Astrocyte of the spinal cord (primary cell): ENCODE measurements around the gene MUS81.

Source experiments
- DNase-seq: peaks from one replicate; pipeline ENCODE4 v3.0.0; 2011; ENCODE audit warnings: low read depth, low spot score
- H3K4me3 ChIP-seq: 2 replicates; pipeline ENCODE4 v1.5.1; 2011; ENCODE audit warnings: low read depth, mild to moderate bottlenecking, low read length, moderate library complexity
- in situ Hi-C: cut with HindIII; loops from 2 replicates; pipeline ENCODE4 v1.10.0; 2017; ENCODE audit warnings: low sequenced_read_pairs
- TF ChIP-seq, protein P1 (sequence below): IDR thresholded peaks from 2 replicates; pipeline ENCODE4 v1.5.1; 2012; ENCODE audit warnings: low read depth, mild to moderate bottlenecking, low read length, inconsistent platforms

MUS81 gene

DNA sequence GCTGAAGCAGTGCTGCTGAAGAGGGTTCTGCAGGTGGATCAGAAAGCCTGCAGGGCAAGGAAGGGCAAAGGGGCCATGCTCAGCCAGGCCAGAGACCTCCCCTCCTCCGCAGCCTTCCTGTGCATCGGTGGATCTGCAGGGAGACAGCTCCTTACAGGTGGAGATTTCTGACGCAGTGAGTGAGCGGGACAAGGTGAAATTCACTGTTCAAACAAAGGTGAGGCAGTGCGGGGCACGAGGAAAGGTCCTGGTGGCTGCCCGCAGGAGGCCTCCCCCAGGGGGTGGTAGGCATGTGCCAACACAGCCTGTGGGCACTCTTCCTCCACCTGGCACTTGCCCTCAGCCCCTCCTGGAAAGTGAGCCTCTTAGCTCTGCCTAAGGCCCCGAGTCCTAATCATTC, 10.9 kb upstream of the MUS81 start:
- no peak overlapping the region for H3K4me3 ChIP-seq
- in situ Hi-C loops, result no loop called here

GRCh38 chr11:65849771-65850216, 10.4 kb upstream of the MUS81 start:
- in situ Hi-C loops, result no loop called here
- H3K4me3 ChIP-seq, result no peak overlapping the region
- no peak for DNase-seq
- TF ChIP-seq, protein P1, sequence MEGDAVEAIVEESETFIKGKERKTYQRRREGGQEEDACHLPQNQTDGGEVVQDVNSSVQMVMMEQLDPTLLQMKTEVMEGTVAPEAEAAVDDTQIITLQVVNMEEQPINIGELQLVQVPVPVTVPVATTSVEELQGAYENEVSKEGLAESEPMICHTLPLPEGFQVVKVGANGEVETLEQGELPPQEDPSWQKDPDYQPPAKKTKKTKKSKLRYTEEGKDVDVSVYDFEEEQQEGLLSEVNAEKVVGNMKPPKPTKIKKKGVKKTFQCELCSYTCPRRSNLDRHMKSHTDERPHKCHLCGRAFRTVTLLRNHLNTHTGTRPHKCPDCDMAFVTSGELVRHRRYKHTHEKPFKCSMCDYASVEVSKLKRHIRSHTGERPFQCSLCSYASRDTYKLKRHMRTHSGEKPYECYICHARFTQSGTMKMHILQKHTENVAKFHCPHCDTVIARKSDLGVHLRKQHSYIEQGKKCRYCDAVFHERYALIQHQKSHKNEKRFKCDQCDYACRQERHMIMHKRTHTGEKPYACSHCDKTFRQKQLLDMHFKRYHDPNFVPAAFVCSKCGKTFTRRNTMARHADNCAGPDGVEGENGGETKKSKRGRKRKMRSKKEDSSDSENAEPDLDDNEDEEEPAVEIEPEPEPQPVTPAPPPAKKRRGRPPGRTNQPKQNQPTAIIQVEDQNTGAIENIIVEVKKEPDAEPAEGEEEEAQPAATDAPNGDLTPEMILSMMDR, result no peak

More for the DNA sequence above, 10.9 kb upstream of the MUS81 start:
- no peak for DNase-seq
- TF ChIP-seq, protein P1, result no peak

GRCh38 chr11:65850217-65851082, 9.8 kb upstream of the MUS81 start:
- in situ Hi-C loops, result no loop called here
- TF ChIP-seq, protein P1, result no peak
- H3K4me3 ChIP-seq, result no peak overlapping the region
- DNase-seq, result no peak

DNA sequence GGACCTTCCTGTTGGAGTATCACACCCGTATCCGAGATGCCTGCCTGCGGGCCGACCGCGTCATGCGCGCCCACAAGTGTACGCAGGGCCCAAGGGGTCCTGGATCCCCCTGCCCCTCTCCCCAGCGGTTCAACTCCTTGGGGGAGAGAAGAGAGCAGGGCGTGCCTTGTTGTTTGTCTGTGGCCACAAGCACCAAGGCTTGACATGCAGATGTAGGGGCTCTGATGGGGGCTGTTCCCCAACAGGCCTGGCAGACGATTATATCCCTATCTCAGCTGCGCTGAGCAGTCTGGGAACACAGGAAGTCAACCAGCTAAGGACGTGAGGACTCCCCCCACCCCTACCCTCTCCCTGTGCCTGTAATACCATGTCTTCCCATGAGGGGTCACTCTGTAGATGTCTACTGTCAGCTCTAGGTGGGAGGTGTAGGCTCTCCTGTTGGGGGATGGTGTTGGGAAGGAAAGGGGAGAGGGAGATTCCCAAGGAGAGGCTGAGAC, 9.1 kb upstream of the MUS81 start:
- no peak overlapping the region for H3K4me3 ChIP-seq
- no peak for DNase-seq
- TF ChIP-seq, protein P1, result peak; percentile 58
- in situ Hi-C loops, result no loop called here

GRCh38 chr11:65851811-65852507, 8.3 kb upstream of the MUS81 start:
- TF ChIP-seq, protein P1, result no peak
- H3K4me3 ChIP-seq, result no peak overlapping the region
- no peak for DNase-seq
- in situ Hi-C loops, result no loop called here

- DNase-seq, result no peak
- TF ChIP-seq, protein P1, result no peak
- no peak overlapping the region for H3K4me3 ChIP-seq
- in situ Hi-C loops, result no loop called here
Measured at GRCh38 chr11:65852508-65853245, 7.6 kb upstream of the MUS81 start.
